K562 (cell line): ENCODE measurements around the gene RSPO1. TPM values are rescaled to one million over a fixed set of nuclear protein-coding genes. Genes with fewer than 3 reads are reported as not detected.
A peak's percentile ranks its signal among the peaks of the same experiment; 100 is the strongest.
"Not testable (repeated sequence)": the region's sequence is repeated elsewhere in the genome, so short reads cannot be mapped to it uniquely, and the experiment has no call there.

Experiments
- ATAC-seq: fragments of 200-7000 bp; cut with Tn5 transposase; 3 replicates; pipeline ENCODE4 v1.9.1; 2020; ENCODE audit warnings: moderate library complexity
- BruUV-seq: library from RNA; stranded (reverse); fragments of 400-500 nt; replicated peaks from 2 replicates; lab custom pipeline; 2021; lab: Mats Ljungman, UMichigan
- CTCF ChIA-PET: fragments of 300-600 bp; formaldehyde crosslinking; extraction: SDS; loops from one replicate; lab custom pipeline; 2021; ENCODE audit warnings: low intra/inter-chr PET ratio; lab: Yijun Ruan, JAX
- POLR2A ChIA-PET: fragments of 300-600, 350-650 bp; sonication (Branson Sonifier 250); formaldehyde crosslinking; extraction: SDS; loops from one replicate; lab custom pipeline; 2021; ENCODE audit warnings: antibody characterized with exemption, inconsistent platforms; lab: Yijun Ruan, JAX
- DNase-seq, 4 experiments: peaks; one replicate each; pipeline versions ENCODE4 v3.0.0 to v3.0.0-alpha.2; 2011 to 2018; ENCODE audit warnings: low spot score in 3 of 4, mixed read lengths in 3 of 4; ENCODE audit errors: extremely low read depth in 1 of 4
- FAIRE-seq: peaks from 2 replicates; lab custom pipeline; 2011; peaks lifted over from hg19 to GRCh38; lab: Jason Lieb, UNC
- H2AFZ ChIP-seq: 2 replicates; pipeline ENCODE4 v1.6.0; 2011; ENCODE audit warnings: low read depth, low read length, control low read depth, inconsistent platforms
- H3K27ac ChIP-seq: fragments of 200-600 bp; 3 replicates; pipeline ENCODE4 v1.8.0; 2011; ENCODE audit warnings: low read depth, mild to moderate bottlenecking, control low read depth, inconsistent platforms, low read length, moderate library complexity, mixed read lengths; ENCODE audit errors: extremely low read depth
- H3K27me3 ChIP-seq, 2 experiments: fragments of 300-600 bp in 1 of 2; 2 replicates in 1 of 2; 3 replicates in 1 of 2; pipeline versions ENCODE4 v1.6.0 to v1.8.0; 2011; ENCODE audit warnings: inconsistent platforms in 2 of 2, low read length in 2 of 2, mild to moderate bottlenecking in 1 of 2, mixed read lengths in 1 of 2, moderate library complexity in 1 of 2; ENCODE audit not compliant: control insufficient read depth in 2 of 2, insufficient read depth in 2 of 2
- H3K36me3 ChIP-seq: fragments of 300-600 bp; 3 replicates; pipeline ENCODE4 v1.8.0; 2011; ENCODE audit warnings: mild to moderate bottlenecking, low read length, inconsistent platforms; ENCODE audit not compliant: control insufficient read depth, insufficient read depth
- H3K4me1 ChIP-seq, 2 experiments: fragments of 200-600 bp in 1 of 2; replicated peaks in 1 of 2; 2 replicates in 1 of 2; 3 replicates in 1 of 2; pipeline versions ENCODE4 v1.5.1 to v1.8.0; 2011; ENCODE audit warnings: inconsistent platforms in 2 of 2, low read length in 2 of 2, mild to moderate bottlenecking in 1 of 2, mixed read lengths in 1 of 2, moderate library complexity in 1 of 2; ENCODE audit not compliant: control insufficient read depth in 2 of 2, insufficient read depth in 2 of 2
- H3K4me2 ChIP-seq: 2 replicates; pipeline ENCODE4 v1.6.1; 2011; ENCODE audit warnings: low read length, control low read depth, inconsistent platforms, mixed read lengths; ENCODE audit not compliant: insufficient read depth
- H3K4me3 ChIP-seq: fragments of 200-600 bp; sonication (generic), shearing (Covaris generic); 2 replicates; pipeline ENCODE4 v1.5.1; 2016; ENCODE audit warnings: control low read depth, inconsistent platforms
- H3K79me2 ChIP-seq: fragments of 200-600 bp; 3 replicates; pipeline ENCODE4 v1.8.0; 2011; ENCODE audit warnings: low read length, inconsistent platforms; ENCODE audit not compliant: control insufficient read depth, insufficient read depth
- H3K9ac ChIP-seq, 2 experiments: 2 replicates each; pipeline versions ENCODE4 v1.6.0 to v1.6.1; 2011; ENCODE audit warnings: low read depth in 2 of 2, low read length in 2 of 2, control low read depth in 1 of 2, inconsistent platforms in 1 of 2, mild to moderate bottlenecking in 1 of 2, mixed read lengths in 1 of 2; ENCODE audit not compliant: insufficient read depth in 1 of 2
- H3K9me1 ChIP-seq: one replicate; pipeline ENCODE4 v1.6.0; 2011; ENCODE audit warnings: inconsistent platforms, mild to moderate bottlenecking, low read length, moderate library complexity; ENCODE audit not compliant: control insufficient read depth, insufficient read depth
- H3K9me3 ChIP-seq: replicated peaks from 2 replicates; pipeline ENCODE4 v1.5.1; 2011; ENCODE audit warnings: low read depth, low read length, inconsistent platforms; ENCODE audit not compliant: control insufficient read depth, insufficient read depth
- H4K20me1 ChIP-seq: replicated peaks from 2 replicates; pipeline ENCODE4 v1.6.1; 2011; ENCODE audit warnings: low read length, inconsistent platforms, mixed read lengths; ENCODE audit not compliant: control insufficient read depth, insufficient read depth
- ARID2 ChIP-seq: fragments of 450-650 bp; IDR thresholded peaks from 2 replicates; pipeline ENCODE4 v1.6.1; 2017; ENCODE audit warnings: antibody characterized with exemption, mild to moderate bottlenecking
- CEBPB ChIP-seq: fragments of 450-650 bp; IDR thresholded peaks from 2 replicates; pipeline ENCODE4 v1.6.1; 2016; ENCODE audit warnings: missing genetic modification characterization, missing compliant biosample characterization
- FOXJ2 ChIP-seq: fragments of 200-800 bp; sonication (Bioruptor generic); IDR thresholded peaks from 2 replicates; pipeline ENCODE4 v1.6.1; 2016; ENCODE audit warnings: missing genetic modification characterization, missing compliant biosample characterization
- FOXK1 ChIP-seq: sonication (generic); formaldehyde crosslinking; IDR thresholded peaks from 2 replicates; pipeline ENCODE4 v1.8.0; 2022; ENCODE audit warnings: missing genetic modification reagents, mild to moderate bottlenecking, borderline replicate concordance
- HNRNPLL ChIP-seq: fragments of 200-400 bp; formaldehyde crosslinking; IDR thresholded peaks from 2 replicates; pipeline ENCODE4 v1.6.1; 2017; ENCODE audit warnings: low read length, low read depth, mild to moderate bottlenecking; ENCODE audit not compliant: poor library complexity, severe bottlenecking
- TCF7 ChIP-seq: sonication (generic); IDR thresholded peaks from 2 replicates; pipeline ENCODE4 v1.6.1; 2016; ENCODE audit warnings: antibody characterized with exemption, borderline replicate concordance
- VEZF1 ChIP-seq: fragments of 200-800 bp; sonication (Bioruptor generic); IDR thresholded peaks from 2 replicates; pipeline ENCODE4 v1.6.1; 2017; ENCODE audit warnings: missing genetic modification characterization, missing compliant biosample characterization
- XRCC5 ChIP-seq: fragments of 200-400 bp; formaldehyde crosslinking; IDR thresholded peaks from 2 replicates; pipeline ENCODE4 v1.6.1; 2017; ENCODE audit warnings: low read depth, mild to moderate bottlenecking, low read length
- WGBS: fragments of 100-300 bp; shearing (Covaris generic); methylation state at CpG from one replicate; pipeline ENCODE4 v1.1.6; 2016; ENCODE audit warnings: low coverage, mixed read lengths; ENCODE audit not compliant: insufficient coverage; ENCODE audit errors: missing lambda C conversion rate; 5-methylcytosine and 5-hydroxymethylcytosine counted together
- in situ Hi-C: fragments of 300-500 bp; cut with MboI; formaldehyde crosslinking; loops from 4 replicates; pipeline ENCODE4 v1.15.0; 2018; ENCODE audit warnings: inconsistent platforms, mixed read lengths
- intact Hi-C: fragments of 100-400 bp; cut with micrococcal nuclease; formaldehyde crosslinking; loops from 2 replicates; pipeline ENCODE4 v1.14.2; 2022
- polyA plus RNA-seq, 8 experiments: library from polyadenylated mRNA; depleted of rRNA in 4 of 8; stranded (reverse) in 5 of 8; unstranded in 3 of 8; fragments of >200 nt; fragmentation: Nextera tagmentation in 2 of 8; fragmentation: Illumina TruSeq in 1 of 8; extraction: Ambion mirVana in 2 of 8; extraction: Trizol in 1 of 8; gene quantifications; 2 replicates each; pipeline versions ENCODE4 v1.2.1 to v1.2.3, GENCODE V29; 2011 to 2014; ENCODE audit warnings: inconsistent platforms in 1 of 8, missing spikeins in 1 of 8
- total RNA-seq, 7 experiments: library from RNA; depleted of rRNA in 6 of 7; stranded (reverse); fragments of >200 nt in 6 of 7; fragmentation: Illumina TruSeq in 2 of 7; extraction: Trizol in 2 of 7; gene quantifications; 2 replicates each; pipeline versions ENCODE4 v1.2.1 to v1.2.3, GENCODE V29; 2011 to 2021; ENCODE audit warnings: low replicate concordance in 1 of 7

Gene RSPO1
- total and polyA plus RNA-seq, 9 of the 15 experiments (the other 6 are each of a cell fraction or from before 2014, with no cell fraction given) = not detected

- peak; percentile 58 for TF ChIP-seq VEZF1 (CRISPR knock-in tag)
- no peak for TF ChIP-seq CEBPB (tag)
- TF ChIP-seq FOXK1 (CRISPR knock-in tag) = no peak
- TF ChIP-seq ARID2 = no peak
- no peak for TF ChIP-seq XRCC5
- TF ChIP-seq HNRNPLL = peak; percentile 52
- TF ChIP-seq TCF7 = no peak
- TF ChIP-seq FOXJ2 (tag) = no peak
- TF ChIP-seq, all 486 proteins: peak for 2
Observed at GRCh38 chr1:37634244-37634991, at the start of gene RSPO1 (continued).

- H3K27ac ChIP-seq, H3K27me3 ChIP-seq, H4K20me1 ChIP-seq, H3K9me3 ChIP-seq, ATAC-seq, H3K4me3 ChIP-seq, BruUV-seq, H3K4me1 ChIP-seq, H2AFZ ChIP-seq, DNase-seq, H3K9ac ChIP-seq, FAIRE-seq, H3K4me2 ChIP-seq, H3K9me1 ChIP-seq: not testable (repeated sequence)
- POLR2A ChIA-PET = interaction anchor here (0.7 to 1.3 kb wide), 2 partner anchors 8 to 144 kb away, joined by 3 to 6 read pairs; no protein-coding TSS in a partner anchor
- in situ Hi-C loops = loop anchor here (5.0 kb wide), 2 partner anchors 77 to 227 kb away; no protein-coding TSS in a partner anchor
- intact Hi-C loops = loop anchor here (5.0 kb wide), 1 partner anchor 122 kb away; no protein-coding TSS in a partner anchor
- peaks cover 16% of the 10 kb centered on the region for H3K79me2 ChIP-seq
- CTCF ChIA-PET = interaction anchor here (0.6 kb wide), 1 partner anchor 29 kb away, joined by 5 read pairs; no protein-coding TSS in a partner anchor
- peaks cover 81% of the 10 kb centered on the region for H3K36me3 ChIP-seq
- 97% methylated on average over 9 of the region's 9 CpGs for WGBS
Observed at GRCh38 chr1:37684182-37684581, 49.5 kb upstream of the RSPO1 start.
